Measurements from ENCODE around the gene TMEM170A. TPM values are rescaled to one million over a fixed set of nuclear protein-coding genes. Genes with fewer than 3 reads are reported as not detected.

The TMEM170A gene
- total and polyA plus RNA-seq, 2 of the 13 experiments (the other 11 are each of a cell fraction or from before 2014, with no cell fraction given): 35.7 to 39.7 TPM

- peak; percentile 55; the same call in 1 of the 2 replicates for TF ChIP-seq ZNF143 (CRISPR knock-in tag; IDR thresholded peaks at IDR 0.05)
- TF ChIP-seq ZNF160 (CRISPR knock-in tag; IDR thresholded peaks at IDR 0.05): no peak
- no peak for TF ChIP-seq ZFP62 (CRISPR knock-in tag; IDR thresholded peaks at IDR 0.05)
- no peak for TF ChIP-seq CBFB (CRISPR knock-in tag; IDR thresholded peaks at IDR 0.05)
- no peak for TF ChIP-seq ZNF792 (CRISPR knock-in tag; IDR thresholded peaks at IDR 0.05)
- no peak for TF ChIP-seq KLF13 (CRISPR knock-in tag; IDR thresholded peaks at IDR 0.05)
- 0 out of 2 replicates have a peak, but pooled peaks have one; percentile 65 for TF ChIP-seq ATF5 (CRISPR knock-in tag; IDR thresholded peaks at IDR 0.05; ENCODE audit: low read depth)
- peak; percentile 15; the same call in 1 of the 2 replicates for TF ChIP-seq PITX1 (CRISPR knock-in tag; IDR thresholded peaks at IDR 0.05)
- TF ChIP-seq ZFX (CRISPR knock-in tag; IDR thresholded peaks at IDR 0.05; ENCODE audit: low read depth): no peak
- no peak for TF ChIP-seq CCAR2 (optimal IDR thresholded peaks at IDR 0.05; ENCODE audit: low read depth, low read length)
- TF ChIP-seq ZNF142 (CRISPR knock-in tag; IDR thresholded peaks at IDR 0.05): no peak
- TF ChIP-seq RFXANK (CRISPR knock-in tag; IDR thresholded peaks at IDR 0.05): no peak
- no peak for TF ChIP-seq PRPF4 (IDR thresholded peaks at IDR 0.05; ENCODE audit: low read depth, low read length, poor library complexity, severe bottlenecking)
- no peak; the same call in 1 of the 2 replicates for TF ChIP-seq TARDBP (CRISPR knock-in tag; IDR thresholded peaks at IDR 0.05)
- no peak for TF ChIP-seq ZNF446 (CRISPR knock-in tag; IDR thresholded peaks at IDR 0.05)
- no peak for TF ChIP-seq CEBPZ (IDR thresholded peaks at IDR 0.05; ENCODE audit: low read length)
- TF ChIP-seq HOXA7 (CRISPR knock-in tag; IDR thresholded peaks at IDR 0.05): no peak
- TF ChIP-seq SATB2 (CRISPR knock-in tag; IDR thresholded peaks at IDR 0.05): no peak; the same call in 1 of the 2 replicates
- TF ChIP-seq ZNF24 (IDR thresholded peaks at IDR 0.05): no peak
- no peak; the same call in 1 of the 2 replicates for TF ChIP-seq ERF (CRISPR knock-in tag; IDR thresholded peaks at IDR 0.05)
- no peak for TF ChIP-seq HNRNPL (IDR thresholded peaks at IDR 0.05; ENCODE audit: low read depth, low read length)
Observed at GRCh38 chr16:75433732-75434413, 30.6 kb downstream of the TMEM170A start (continued).
